Right lobe of liver (tissue), 6 donors: ENCODE data around the gene PSMB9. TPM values are rescaled to one million over a fixed set of nuclear protein-coding genes. Genes with fewer than 3 reads are reported as not detected.

Experiments
- ATAC-seq, 4 donors: fragments of 200-7000 bp; cut with Tn5 transposase; one replicate each; pipeline ENCODE4 v1.9.1; 2020; ENCODE audit warnings: mild to moderate bottlenecking in 4 of 4, moderate library complexity in 4 of 4
- DNase-seq, 3 donors: peaks; one replicate each; pipeline ENCODE4 v3.0.0-alpha.2; 2020
- H3K27ac ChIP-seq, 3 donors: fragments of 200-600 bp; one replicate each; pipeline ENCODE4 v1.8.0; 2022
- H3K27me3 ChIP-seq, 2 donors: fragments of 200-600 bp; one replicate each; pipeline ENCODE4 v1.8.0; 2022
- H3K36me3 ChIP-seq, 4 donors: fragments of 200-600 bp; sonication (generic) in 1 of 4; one replicate each; pipeline versions ENCODE4 v1.5.1 to v1.8.0; 2017 to 2022; ENCODE audit warnings: control low read depth in 1 of 4
- H3K4me1 ChIP-seq, 4 donors: fragments of 200-600 bp; sonication (generic) in 1 of 4; one replicate each; pipeline versions ENCODE4 v1.5.1 to v1.8.0; 2017 to 2022; ENCODE audit warnings: control low read depth in 1 of 4
- H3K4me3 ChIP-seq, 3 donors: fragments of 200-600 bp; one replicate each; pipeline ENCODE4 v1.8.0; 2022
- H3K9me3 ChIP-seq, 4 donors: fragments of 200-600 bp; sonication (generic) in 1 of 4; one replicate each; pipeline versions ENCODE4 v1.5.1 to v1.8.0; 2017 to 2022; ENCODE audit warnings: control low read depth in 1 of 4
- CTCF ChIP-seq, 4 donors: fragments of 200-600 bp in 3 of 4; fragments of 450-650 bp in 1 of 4; IDR thresholded peaks; one replicate each; pipeline versions ENCODE4 v1.5.1 to v1.8.0; 2016 to 2022; ENCODE audit warnings: antibody characterized with exemption in 4 of 4, mild to moderate bottlenecking in 2 of 4
- POLR2A ChIP-seq: fragments of 450-650 bp; IDR thresholded peaks from one replicate; pipeline ENCODE4 v1.6.1; 2017; ENCODE audit warnings: antibody characterized with exemption, mild to moderate bottlenecking
- WGBS: methylation state at CpG from one replicate; pipeline ENCODE4 v1.1.6; 2018; ENCODE audit warnings: low coverage, low lambda C conversion rate; ENCODE audit not compliant: insufficient coverage; ENCODE audit errors: missing lambda C conversion rate; 5-methylcytosine and 5-hydroxymethylcytosine counted together
- intact Hi-C, 2 donors: fragments of 100-400 bp; cut with DNase I; formaldehyde crosslinking; loops; one replicate each; pipeline versions ENCODE4 v1.11.2 to v1.14.1; 2022
- total RNA-seq, 6 experiments: library from RNA; depleted of rRNA in 2 of 6; stranded (reverse); fragments of >200 nt in 2 of 6; fragmentation: NEBNext Ultra II Directional in 3 of 6; extraction: Animal tissue kit (Norgen Biotek cat#: 25700) in 3 of 6; gene quantifications; one replicate each; pipeline versions ENCODE4 v1.1.0 to v1.2.4, GENCODE V29; 2016 to 2023
- donor health status: DM: no; HTN: yes; CAD: no.
- donor health status: DM: no; HTN: no; CAD: no.
- donor health status: DM: no; HTN: no; CAD: no.
- donor health status: DM: no; HTN: yes; CAD: no.
- donor health status: DM: no; HTN: yes; CAD: no.

PSMB9 gene
- total RNA-seq, 6 experiments from 2014 or later, result 7.1 to 33.2 (median 18.0) TPM

GRCh38 chr6:32840604-32841246 is 13.3 kb upstream of the PSMB9 start:
- 49% methylated on average over 9 of the region's 9 CpGs for WGBS
- H3K27ac ChIP-seq, result peak overlapping the region in 2 of 3 donors; percentile 5 to 36

GRCh38 chr6:32842021-32842650 is 11.9 kb upstream of the PSMB9 start:
- Histone ChIP-seq H3K27me3 (no peaks in the 10 kb centered on the region), H3K4me1 (peaks cover 0 to 39% (median 14%) of the 10 kb centered on the region in 4 donors), H3K27ac (no peak overlapping the region), H3K4me3 (no peak overlapping the region), H3K9me3 (no peaks in the 10 kb centered on the region), H3K36me3 (peaks cover 4 to 21% (median 6%) of the 10 kb centered on the region in 4 donors)
- ATAC-seq (no peak), DNase-seq (no peak)
- intact Hi-C loops, result no loop called here
- WGBS, result 89% methylated on average over 6 of the region's 6 CpGs
- TF ChIP-seq CTCF (IDR thresholded peaks at IDR 0.05) (no peak), POLR2A (no peak)

More at GRCh38 chr6:32840604-32841246, 13.3 kb upstream of the PSMB9 start:
- ATAC-seq (no peak), DNase-seq (no peak)
- H3K36me3 ChIP-seq, result peaks cover 0 to 7% (median 2%) of the 10 kb centered on the region in 4 donors
- intact Hi-C loops, result no loop called here
- H3K4me3 ChIP-seq, result no peak overlapping the region
- no peaks in the 10 kb centered on the region for H3K27me3 ChIP-seq
- H3K9me3 ChIP-seq, result no peaks in the 10 kb centered on the region
- peaks cover 0 to 39% (median 14%) of the 10 kb centered on the region in 4 donors for H3K4me1 ChIP-seq
- TF ChIP-seq POLR2A, result no peak
- no peak for TF ChIP-seq CTCF (IDR thresholded peaks at IDR 0.05)

GRCh38 chr6:32842690-32843089 is 11.3 kb upstream of the PSMB9 start:
- no peaks in the 10 kb centered on the region for H3K27me3 ChIP-seq
- WGBS, result 67% methylated on average over 7 of the region's 8 CpGs
- no peak for TF ChIP-seq CTCF (IDR thresholded peaks at IDR 0.05)
- no peak for TF ChIP-seq POLR2A
- ATAC-seq (no peak), DNase-seq (no peak)
- H3K36me3 ChIP-seq, result peaks cover 5 to 27% (median 9%) of the 10 kb centered on the region in 4 donors
- intact Hi-C loops, result no loop called here
- peak overlapping the region in 2 of 3 donors; percentile 79 to 96 for H3K4me3 ChIP-seq
- H3K4me1 ChIP-seq, result peaks cover 0 to 37% (median 12%) of the 10 kb centered on the region in 4 donors
- no peaks in the 10 kb centered on the region for H3K9me3 ChIP-seq
- peak overlapping the region in 1 of 3 donors; percentile 94 for H3K27ac ChIP-seq

GRCh38 chr6:32843331-32843978 is 10.5 kb upstream of the PSMB9 start:
- H3K4me3 ChIP-seq, result peak overlapping the region; percentile 79 to 96 (median 92)
- peak overlapping the region; percentile 94 to 98 (median 96) for H3K27ac ChIP-seq
- no peak for TF ChIP-seq POLR2A
- no peak for TF ChIP-seq CTCF (IDR thresholded peaks at IDR 0.05)
- ATAC-seq (peak in 1 of 4 donors; percentile 4), DNase-seq (no peak)
- no peaks in the 10 kb centered on the region for H3K9me3 ChIP-seq
- 2% methylated on average over 26 of the region's 28 CpGs for WGBS
- H3K36me3 ChIP-seq, result peaks cover 5 to 32% (median 12%) of the 10 kb centered on the region in 4 donors
- H3K4me1 ChIP-seq, result peaks cover 0 to 34% (median 10%) of the 10 kb centered on the region in 4 donors
- intact Hi-C loops, result no loop called here
- no peaks in the 10 kb centered on the region for H3K27me3 ChIP-seq
